Endodermal cell (in vitro differentiated cells): ENCODE results near the gene KCND2. TPM values are rescaled to one million over a fixed set of nuclear protein-coding genes. Genes with fewer than 3 reads are reported as not detected.

ENCODE experiments used
- DNase-seq: peaks from one replicate; pipeline ENCODE4 v3.0.0-alpha.2; 2017
- H3K27ac ChIP-seq: 2 replicates; pipeline ENCODE4 v1.5.1; 2013; ENCODE audit warnings: mild to moderate bottlenecking, low read depth, low read length, moderate library complexity
- H3K27me3 ChIP-seq: 2 replicates; pipeline ENCODE4 v1.6.1; 2013; ENCODE audit warnings: mild to moderate bottlenecking, low read length, moderate library complexity; ENCODE audit not compliant: insufficient read depth, control insufficient read depth, poor library complexity, severe bottlenecking
- H3K36me3 ChIP-seq: 2 replicates; pipeline ENCODE4 v1.7.0; 2013; ENCODE audit warnings: mild to moderate bottlenecking, low read length, moderate library complexity; ENCODE audit not compliant: control insufficient read depth, insufficient read depth
- H3K4me1 ChIP-seq: one replicate; pipeline ENCODE4 v1.7.0; 2013; ENCODE audit warnings: low read length; ENCODE audit not compliant: control insufficient read depth, insufficient read depth
- H3K4me3 ChIP-seq: 2 replicates; pipeline ENCODE4 v1.5.1; 2013; ENCODE audit warnings: mild to moderate bottlenecking, low read length, moderate library complexity
- H3K9ac ChIP-seq: 2 replicates; pipeline ENCODE4 v1.6.1; 2013; ENCODE audit warnings: mild to moderate bottlenecking, low read length, moderate library complexity; ENCODE audit not compliant: poor library complexity, severe bottlenecking; ENCODE audit errors: extremely low read depth
- H3K9me3 ChIP-seq: 2 replicates; pipeline ENCODE4 v1.6.1; 2013; ENCODE audit warnings: mild to moderate bottlenecking, low read length, moderate library complexity; ENCODE audit not compliant: control insufficient read depth
- H3K27ac Mint-ChIP-seq: 2 replicates; pipeline ENCODE4 v1.8.0; 2020; ENCODE audit warnings: mixed read lengths
- H3K27me3 Mint-ChIP-seq: 2 replicates; pipeline ENCODE4 v1.8.0; 2021; ENCODE audit warnings: mild to moderate bottlenecking, mixed read lengths; ENCODE audit not compliant: insufficient read depth
- H3K36me3 Mint-ChIP-seq: 2 replicates; pipeline ENCODE4 v1.8.0; 2020; ENCODE audit warnings: low read depth, mixed read lengths
- H3K4me1 Mint-ChIP-seq: 2 replicates; pipeline ENCODE4 v1.8.0; 2020; ENCODE audit warnings: mixed read lengths
- H3K4me3 Mint-ChIP-seq: 2 replicates; pipeline ENCODE4 v1.8.0; 2020; ENCODE audit warnings: mild to moderate bottlenecking, moderate library complexity, mixed read lengths
- H3K9me3 Mint-ChIP-seq: 2 replicates; pipeline ENCODE4 v1.8.0; 2020; ENCODE audit warnings: mild to moderate bottlenecking, mixed read lengths
- WGBS, 2 experiments: methylation state at CpG; one replicate each; pipeline versions ENCODE4 v1.1.5 to v1.1.7; 2013; ENCODE audit warnings: missing lambda C conversion rate in 2 of 2, mixed read lengths in 1 of 2; ENCODE audit not compliant: insufficient coverage in 1 of 2, insufficient read length in 1 of 2; 5-methylcytosine and 5-hydroxymethylcytosine counted together
- total RNA-seq, 2 donors: library from RNA; stranded (reverse); fragmentation: NEBNext Ultra II Directional in 1 of 2; extraction: Animal tissue kit (Norgen Biotek cat#: 25700) in 1 of 2; gene quantifications; 2 replicates in 1 of 2; 3 replicates in 1 of 2; pipeline ENCODE4 v1.2.1, GENCODE V29; 2021
- TF ChIP-seq, protein P1 (sequence below): fragments of 200-600 bp; sonication (generic); conservative IDR thresholded peaks from 2 replicates; pipeline ENCODE4 v1.5.0; 2021; ENCODE audit warnings: antibody characterized with exemption, mild to moderate bottlenecking

The KCND2 gene
- total RNA-seq, 2 donors from 2014 or later: 0.71 to 4.6 TPM

GRCh38 chr7:120302190-120302589 lies 29.2 kb downstream of the KCND2 start:
- no peak overlapping the region for H3K4me3 ChIP-seq
- no peak overlapping the region for H3K4me3 Mint-ChIP-seq
- TF ChIP-seq, protein P1, sequence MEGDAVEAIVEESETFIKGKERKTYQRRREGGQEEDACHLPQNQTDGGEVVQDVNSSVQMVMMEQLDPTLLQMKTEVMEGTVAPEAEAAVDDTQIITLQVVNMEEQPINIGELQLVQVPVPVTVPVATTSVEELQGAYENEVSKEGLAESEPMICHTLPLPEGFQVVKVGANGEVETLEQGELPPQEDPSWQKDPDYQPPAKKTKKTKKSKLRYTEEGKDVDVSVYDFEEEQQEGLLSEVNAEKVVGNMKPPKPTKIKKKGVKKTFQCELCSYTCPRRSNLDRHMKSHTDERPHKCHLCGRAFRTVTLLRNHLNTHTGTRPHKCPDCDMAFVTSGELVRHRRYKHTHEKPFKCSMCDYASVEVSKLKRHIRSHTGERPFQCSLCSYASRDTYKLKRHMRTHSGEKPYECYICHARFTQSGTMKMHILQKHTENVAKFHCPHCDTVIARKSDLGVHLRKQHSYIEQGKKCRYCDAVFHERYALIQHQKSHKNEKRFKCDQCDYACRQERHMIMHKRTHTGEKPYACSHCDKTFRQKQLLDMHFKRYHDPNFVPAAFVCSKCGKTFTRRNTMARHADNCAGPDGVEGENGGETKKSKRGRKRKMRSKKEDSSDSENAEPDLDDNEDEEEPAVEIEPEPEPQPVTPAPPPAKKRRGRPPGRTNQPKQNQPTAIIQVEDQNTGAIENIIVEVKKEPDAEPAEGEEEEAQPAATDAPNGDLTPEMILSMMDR: no peak
- H3K36me3 ChIP-seq: no peaks in the 10 kb centered on the region
- H3K9me3 ChIP-seq: no peaks in the 10 kb centered on the region
- no peak for DNase-seq
- no peak overlapping the region for H3K27ac ChIP-seq
- no peaks in the 10 kb centered on the region for H3K9me3 Mint-ChIP-seq
- no peaks in the 10 kb centered on the region for H3K27me3 Mint-ChIP-seq
- peaks cover 13% of the 10 kb centered on the region for H3K4me1 Mint-ChIP-seq
- H3K4me1 ChIP-seq: no peaks in the 10 kb centered on the region
- no peak overlapping the region for H3K27ac Mint-ChIP-seq
- H3K27me3 ChIP-seq: no peaks in the 10 kb centered on the region
- no peaks in the 10 kb centered on the region for H3K36me3 Mint-ChIP-seq
- 96 to 97% methylated on average over 5 to 7 of the region's 7 CpGs for WGBS, 2 experiments
- no peak overlapping the region for H3K9ac ChIP-seq

GRCh38 chr7:120303105-120303504 lies 30.1 kb downstream of the KCND2 start:
- TF ChIP-seq, protein P1: no peak
- Mint-ChIP-seq H3K4me1 (peaks cover 20% of the 10 kb centered on the region), H3K27ac (no peak overlapping the region), H3K9me3 (no peaks in the 10 kb centered on the region), H3K36me3 (no peaks in the 10 kb centered on the region), H3K4me3 (no peak overlapping the region), H3K27me3 (no peaks in the 10 kb centered on the region)
- Histone ChIP-seq H3K36me3 (no peaks in the 10 kb centered on the region), H3K27me3 (no peaks in the 10 kb centered on the region), H3K27ac (no peak overlapping the region), H3K9me3 (no peaks in the 10 kb centered on the region), H3K4me3 (no peak overlapping the region), H3K9ac (no peak overlapping the region), H3K4me1 (no peaks in the 10 kb centered on the region)
- DNase-seq: no peak

- WGBS, 2 experiments: 90 to 95% methylated on average over 3 to 6 of the region's 6 CpGs
- Histone ChIP-seq H3K27ac (no peak overlapping the region), H3K27me3 (no peaks in the 10 kb centered on the region), H3K4me1 (peaks cover 3% of the 10 kb centered on the region), H3K36me3 (no peaks in the 10 kb centered on the region), H3K4me3 (no peak overlapping the region), H3K9me3 (no peaks in the 10 kb centered on the region), H3K9ac (no peak overlapping the region)
- H3K36me3 Mint-ChIP-seq: no peaks in the 10 kb centered on the region
- H3K9me3 Mint-ChIP-seq: no peaks in the 10 kb centered on the region
- H3K4me1 Mint-ChIP-seq: peaks cover 30% of the 10 kb centered on the region
- H3K4me3 Mint-ChIP-seq: no peak overlapping the region
- no peak overlapping the region for H3K27ac Mint-ChIP-seq
- no peak for DNase-seq
- TF ChIP-seq, protein P1: no peak
- H3K27me3 Mint-ChIP-seq: no peaks in the 10 kb centered on the region
These were observed 31.7 kb downstream of the KCND2 start for GRCh38 chr7:120304674-120305073.
